Subcutaneous preadipocyte (primary cell): ENCODE measurements around the gene PPM1A. TPM values are rescaled to one million over a fixed set of nuclear protein-coding genes. Genes with fewer than 3 reads are reported as not detected.

Experiments used
- total RNA-seq: library from RNA; depleted of rRNA; stranded (reverse); fragments of >200 nt; gene quantifications from 2 replicates; pipeline ENCODE4 v1.2.3, GENCODE V29; 2012

PPM1A gene
- 15.4 and 19.0 TPM in 2 replicates for total RNA-seq

DNA sequence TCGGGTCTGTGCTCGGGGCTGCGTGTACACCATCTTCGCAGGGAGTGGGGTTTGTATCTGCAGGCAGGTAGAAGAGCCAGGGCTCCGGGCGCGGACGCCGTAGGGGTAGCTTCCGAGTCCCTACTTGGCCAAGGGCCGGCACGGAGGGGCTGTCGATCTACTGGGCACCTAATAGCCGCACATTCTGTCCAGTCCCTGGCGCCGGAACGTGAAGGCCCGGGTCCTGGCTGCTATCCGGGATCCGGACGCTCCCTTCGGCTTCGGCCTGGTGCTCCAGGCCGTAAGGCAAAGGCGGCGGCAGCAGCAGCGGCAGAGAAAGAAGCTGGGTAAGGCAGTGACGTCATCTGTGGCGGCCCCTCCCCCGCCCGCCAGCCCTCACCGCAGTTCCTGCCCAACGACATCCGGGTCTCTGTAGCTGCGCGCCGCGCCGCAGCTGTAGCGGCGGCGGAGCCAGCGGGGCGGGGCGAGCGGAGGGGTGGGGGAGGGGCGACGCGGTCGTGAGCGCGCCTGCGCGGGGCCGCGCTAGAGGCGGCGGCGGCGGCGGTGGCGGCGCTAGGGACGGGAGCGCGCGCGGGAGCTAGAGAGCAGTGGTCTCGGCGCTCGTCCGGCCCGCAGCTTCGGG, at the start of gene PPM1A:
Gene PPM1A (plus strand): TSS at position 525 of the 622 bp plus-strand sequence. CDS start 33,483 bp downstream, outside the sequence.

Other genes starting within 250 kb of the PPM1A start
- 54.7 and 72.7 TPM in 2 replicates for gene PCNX4, start 157.3 kb upstream of the PPM1A start, total RNA-seq
- gene DHRS7, start 83.8 kb upstream of the PPM1A start, total RNA-seq, result 42.4 and 61.7 TPM in 2 replicates
- 0.20 TPM in 1 of 2 replicates, not detected in the other for gene C14orf39, start 236.8 kb downstream of the PPM1A start, total RNA-seq